GM12892 (cell line): ENCODE data around the gene SCP2. TPM values are rescaled to one million over a fixed set of nuclear protein-coding genes. Genes with fewer than 3 reads are reported as not detected.

ENCODE experiments used
- DNase-seq: peaks from one replicate; pipeline ENCODE4 v3.0.0; 2011; ENCODE audit not compliant: insufficient read length
- FAIRE-seq: peaks from 2 replicates; lab custom pipeline; 2011; peaks lifted over from hg19 to GRCh38; lab: Jason Lieb, UNC
- POLR2A ChIP-seq: IDR thresholded peaks from 2 replicates; pipeline ENCODE4 v1.6.1; 2011; ENCODE audit warnings: low read depth, low read length, control low read depth
- POLR2AphosphoS5 ChIP-seq: IDR thresholded peaks from 2 replicates; pipeline ENCODE4 v1.6.1; 2011; ENCODE audit warnings: low read depth, low read length, control low read depth
- TAF1 ChIP-seq: IDR thresholded peaks from 2 replicates; pipeline ENCODE4 v1.6.1; 2011; ENCODE audit warnings: low read depth, mild to moderate bottlenecking, control low read depth, low read length, borderline replicate concordance
- polyA plus RNA-seq: library from polyadenylated mRNA; unstranded; fragments of >200 nt; gene quantifications from one replicate; pipeline ENCODE4 v1.2.1, GENCODE V29; 2012; ENCODE audit warnings: missing spikeins, inconsistent platforms; ENCODE audit not compliant: missing spikeins

Gene SCP2, protein sequence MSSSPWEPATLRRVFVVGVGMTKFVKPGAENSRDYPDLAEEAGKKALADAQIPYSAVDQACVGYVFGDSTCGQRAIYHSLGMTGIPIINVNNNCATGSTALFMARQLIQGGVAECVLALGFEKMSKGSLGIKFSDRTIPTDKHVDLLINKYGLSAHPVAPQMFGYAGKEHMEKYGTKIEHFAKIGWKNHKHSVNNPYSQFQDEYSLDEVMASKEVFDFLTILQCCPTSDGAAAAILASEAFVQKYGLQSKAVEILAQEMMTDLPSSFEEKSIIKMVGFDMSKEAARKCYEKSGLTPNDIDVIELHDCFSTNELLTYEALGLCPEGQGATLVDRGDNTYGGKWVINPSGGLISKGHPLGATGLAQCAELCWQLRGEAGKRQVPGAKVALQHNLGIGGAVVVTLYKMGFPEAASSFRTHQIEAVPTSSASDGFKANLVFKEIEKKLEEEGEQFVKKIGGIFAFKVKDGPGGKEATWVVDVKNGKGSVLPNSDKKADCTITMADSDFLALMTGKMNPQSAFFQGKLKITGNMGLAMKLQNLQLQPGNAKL
- polyA plus RNA-seq = 87.9 TPM

DNA sequence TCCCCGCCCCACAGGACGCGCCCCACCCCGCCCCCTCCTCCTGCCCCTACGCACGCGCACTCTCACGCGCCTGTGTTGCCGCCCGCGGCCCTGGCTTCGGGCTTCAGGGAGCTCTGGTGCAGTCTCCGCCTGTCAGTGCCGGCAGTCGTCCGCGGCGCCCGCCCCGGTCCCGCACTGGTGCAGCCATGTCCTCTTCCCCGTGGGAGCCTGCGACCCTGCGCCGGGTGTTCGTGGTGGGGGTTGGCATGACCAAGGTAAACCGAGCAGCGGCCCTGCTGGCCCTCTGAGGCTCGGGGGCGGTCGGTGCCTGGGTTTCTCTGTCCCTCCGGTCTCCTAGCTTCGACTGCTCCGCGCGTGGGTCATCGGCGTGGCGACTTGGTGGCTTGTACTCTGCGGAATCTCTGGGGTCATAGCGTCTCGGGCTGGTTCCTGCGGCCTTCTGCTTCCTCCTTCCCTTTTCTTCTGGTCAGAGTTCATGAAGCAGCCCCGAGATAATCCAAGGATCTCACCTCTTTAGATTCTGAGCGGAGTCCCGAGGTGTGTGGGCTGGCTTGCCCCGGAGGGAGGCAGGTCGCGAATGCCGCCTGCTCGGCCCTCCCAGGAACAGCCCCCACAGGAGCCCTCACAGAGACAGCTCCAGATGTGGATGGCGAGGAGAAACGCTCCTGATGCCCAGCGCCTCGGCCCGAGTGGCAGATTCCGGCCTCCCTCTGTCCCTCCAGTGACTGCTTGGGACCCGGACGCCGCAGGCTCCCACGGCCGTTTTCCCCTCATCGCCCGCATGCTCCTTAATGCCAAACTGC lies at the start of gene SCP2:
Gene SCP2, plus strand, starts transcription at position 65 of the 803 bp plus-strand sequence. Its CDS starts 121 bp downstream, at position 186.
- FAIRE-seq (peak; percentile 61), DNase-seq (peak; percentile 75)
- peak; percentile 63; the same call in 1 of the 2 replicates for TF ChIP-seq POLR2A
- TF ChIP-seq TAF1 = no peak

DNA sequence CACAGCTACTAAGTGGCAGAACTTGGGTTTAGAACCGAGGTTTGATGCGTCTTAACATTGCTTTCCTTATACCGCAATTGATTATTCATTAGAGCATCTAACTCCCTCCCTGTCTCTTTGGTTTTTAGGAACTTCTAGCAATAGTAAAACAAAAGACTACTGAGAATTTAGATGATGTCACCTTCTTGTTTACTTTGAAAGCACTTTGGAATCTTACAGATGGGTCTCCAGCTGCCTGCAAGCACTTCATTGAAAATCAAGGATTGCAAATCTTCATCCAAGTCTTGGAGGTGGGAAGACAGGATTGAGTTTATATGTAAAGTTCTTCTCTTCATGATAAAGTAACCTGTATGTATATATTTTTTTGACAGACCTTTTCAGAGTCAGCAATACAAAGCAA lies 49.5 kb upstream of the SCP2 start:
- TF ChIP-seq POLR2AphosphoS5 = no peak
- TF ChIP-seq POLR2A = no peak
- TF ChIP-seq TAF1 = no peak
- FAIRE-seq (no peak), DNase-seq (no peak)

DNA sequence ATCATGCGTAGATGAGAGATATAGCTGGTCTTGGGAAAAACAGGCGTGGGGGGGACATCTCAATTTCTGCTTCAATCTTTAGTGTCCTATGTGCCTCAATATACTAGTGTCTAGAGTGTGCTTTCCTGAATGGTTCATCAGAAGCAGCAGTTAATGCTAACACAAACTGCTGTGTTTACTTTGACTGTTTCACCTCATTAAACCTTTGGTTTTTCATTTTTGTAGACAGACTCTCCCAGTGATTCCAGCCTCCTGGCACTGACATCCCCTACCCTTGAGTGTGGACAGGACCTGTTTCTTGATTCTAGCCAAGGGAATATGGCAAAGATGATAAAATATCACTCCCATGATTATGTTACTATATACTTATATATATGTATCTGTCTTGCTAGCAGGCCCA lies 46.9 kb upstream of the SCP2 start:
- no peak for DNase-seq
- TF ChIP-seq POLR2A (no peak), POLR2AphosphoS5 (no peak), TAF1 (no peak)
- FAIRE-seq = no peak

DNA sequence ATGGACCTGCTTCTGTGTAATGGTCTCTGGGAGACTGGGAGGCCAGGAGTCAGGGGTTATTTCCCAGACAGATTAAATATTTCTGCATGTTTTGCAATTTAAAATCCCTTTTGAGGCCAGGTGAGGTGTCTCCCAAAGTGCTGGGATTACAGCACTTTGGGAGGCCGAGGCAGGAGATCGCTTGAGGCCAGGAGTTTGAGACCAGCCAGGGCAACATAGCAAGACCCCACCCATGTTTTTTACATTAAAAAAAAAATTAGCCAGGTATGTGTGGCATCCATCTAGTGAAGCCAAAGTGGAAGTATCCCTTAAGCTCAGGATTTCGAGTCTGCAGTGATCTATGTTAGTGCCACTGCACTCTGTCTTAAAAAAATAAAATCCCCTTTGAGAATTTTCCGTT lies 39.6 kb upstream of the SCP2 start:
- FAIRE-seq = no peak
- DNase-seq = no peak
- TF ChIP-seq TAF1 (no peak), POLR2A (no peak), POLR2AphosphoS5 (no peak)

DNA sequence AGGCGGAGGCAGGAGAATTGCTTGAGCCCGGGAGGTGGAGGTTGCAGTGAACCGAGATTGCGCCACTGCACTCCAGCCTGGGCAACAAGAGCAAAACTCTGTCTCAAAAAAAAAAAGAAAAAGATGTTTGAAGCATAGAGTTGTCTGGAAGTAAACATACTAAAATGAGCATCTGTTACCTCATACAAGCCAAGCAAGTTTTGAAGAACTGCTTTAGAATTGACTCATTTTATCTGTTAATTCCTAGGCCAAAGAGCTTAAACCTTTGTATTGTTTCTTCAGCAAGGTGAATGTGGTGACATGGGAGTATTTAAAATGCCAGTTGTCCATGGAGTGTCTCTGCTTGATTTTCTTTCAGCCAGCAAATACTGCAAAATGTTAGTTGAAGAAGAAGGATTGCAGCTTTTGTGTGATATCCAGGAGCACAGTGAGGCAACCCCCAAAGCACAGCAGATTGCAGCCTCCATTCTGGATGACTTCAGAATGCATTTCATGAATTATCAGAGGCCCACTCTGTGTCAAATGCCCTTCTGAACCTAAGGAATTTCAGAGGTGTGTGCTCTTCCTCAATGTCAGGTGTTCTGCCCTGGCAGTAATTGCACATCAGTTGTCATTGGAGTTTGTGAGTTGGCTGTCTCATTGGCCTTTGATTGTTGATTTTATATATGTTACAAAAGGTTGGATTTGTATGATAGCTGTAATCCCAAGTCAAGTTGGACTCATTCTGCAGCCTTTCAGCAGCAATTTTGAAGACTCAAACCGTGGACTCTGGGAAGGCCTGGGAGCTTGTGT lies 34.5 kb upstream of the SCP2 start:
- TF ChIP-seq TAF1 (no peak), POLR2A (no peak), POLR2AphosphoS5 (no peak)
- DNase-seq (no peak), FAIRE-seq (no peak)

DNA sequence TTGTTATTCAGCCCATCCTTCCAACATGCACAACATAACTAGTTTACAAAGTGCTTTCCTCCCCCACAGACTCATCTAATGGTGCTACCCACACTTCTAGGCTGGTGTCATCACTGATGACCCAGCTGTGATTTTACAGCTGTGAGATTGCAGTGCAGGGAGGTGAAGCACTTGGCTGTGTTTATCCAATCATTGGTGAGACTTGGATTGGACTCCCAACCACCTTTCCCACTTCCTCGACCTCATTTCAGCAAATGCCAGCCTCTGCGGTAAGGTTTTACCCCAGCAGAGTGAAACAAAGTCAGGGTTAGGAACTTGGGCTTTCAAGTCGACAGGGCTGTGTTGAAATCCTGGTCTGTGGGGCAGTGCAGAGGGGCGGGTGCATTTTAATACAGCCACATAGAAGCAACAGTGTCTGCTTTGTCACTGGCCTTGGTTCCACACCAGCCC lies 27.6 kb upstream of the SCP2 start:
- TF ChIP-seq POLR2AphosphoS5 = no peak
- no peak for TF ChIP-seq POLR2A
- TF ChIP-seq TAF1 = no peak
- FAIRE-seq = no peak
- no peak for DNase-seq

DNA sequence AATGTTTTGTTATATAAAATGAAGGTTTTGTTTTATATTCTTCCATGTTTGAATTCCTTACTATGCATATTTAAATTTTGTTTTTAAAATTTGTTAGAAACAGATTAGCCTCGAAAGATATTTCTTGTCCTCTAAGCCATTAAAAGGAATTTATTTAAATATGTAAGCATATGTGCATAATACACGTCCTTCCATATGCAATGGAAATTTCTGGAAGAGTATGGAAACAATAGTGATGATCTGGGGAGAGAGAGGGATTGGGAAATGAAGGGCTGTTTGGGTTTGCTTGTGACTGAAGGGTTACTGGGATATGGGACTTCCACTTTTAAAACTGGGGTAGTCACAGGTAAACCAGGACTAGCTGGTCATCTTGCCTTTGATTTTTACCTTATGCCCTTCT lies 26.7 kb upstream of the SCP2 start:
- TF ChIP-seq TAF1 (no peak), POLR2AphosphoS5 (no peak)
- DNase-seq = no peak
- FAIRE-seq = no peak

DNA sequence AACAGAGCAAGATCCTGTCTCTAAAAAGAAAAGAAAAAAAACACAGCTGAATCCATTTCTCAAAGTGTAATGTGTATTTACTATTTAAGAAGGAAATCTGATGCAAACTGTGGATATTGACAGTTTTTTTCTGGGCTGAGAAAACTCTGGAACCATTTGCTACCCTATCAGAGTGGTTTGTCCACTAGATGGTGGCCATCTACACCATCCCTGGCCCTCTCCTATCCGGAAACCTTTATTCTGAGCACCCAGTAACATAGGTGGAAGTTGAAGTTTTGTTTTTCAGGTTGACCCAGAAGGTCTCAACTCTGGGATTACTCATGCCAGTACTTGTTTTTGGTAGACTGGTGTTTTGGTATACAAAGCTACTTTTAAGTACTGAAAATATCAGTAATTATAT lies 25.7 kb upstream of the SCP2 start:
- TF ChIP-seq POLR2AphosphoS5 (no peak), TAF1 (no peak), POLR2A (no peak)
- DNase-seq (no peak), FAIRE-seq (no peak)

DNA sequence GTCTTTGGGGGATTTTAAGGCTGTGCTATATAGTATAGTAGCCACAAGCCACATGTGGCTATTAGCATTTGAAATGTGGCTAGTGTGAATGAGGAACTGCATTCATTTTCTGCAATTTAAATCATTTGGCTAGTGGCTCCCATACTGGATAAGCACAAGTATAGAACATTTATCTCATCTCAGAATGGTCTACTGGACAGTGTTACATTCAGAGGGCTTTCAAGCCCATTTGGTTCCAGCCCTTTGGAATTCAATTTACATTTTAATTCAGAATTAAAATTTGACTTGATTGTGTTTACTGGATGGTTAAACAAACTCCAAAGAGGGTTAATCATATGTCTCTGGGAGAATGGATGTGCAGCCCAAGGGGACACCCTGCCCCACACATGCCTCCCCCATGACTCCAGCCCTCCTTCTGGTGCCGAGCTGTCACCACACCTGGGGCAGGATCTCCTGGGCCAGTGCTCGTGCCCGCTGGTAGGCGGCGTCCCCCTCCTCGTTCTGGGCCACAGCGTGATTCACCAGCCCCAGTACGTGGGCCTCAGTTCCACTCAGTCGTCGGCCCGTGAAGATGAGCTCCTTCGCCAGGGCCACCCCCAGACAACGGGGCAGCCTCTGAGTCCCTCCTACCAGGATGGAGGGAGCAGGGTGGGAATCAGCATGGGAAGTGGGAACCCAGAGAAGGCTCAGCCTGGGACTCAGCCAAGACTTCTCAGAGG lies 22.7 kb upstream of the SCP2 start:
- no peak for FAIRE-seq
- DNase-seq = no peak
- no peak for TF ChIP-seq TAF1
- TF ChIP-seq POLR2AphosphoS5 = no peak
- no peak for TF ChIP-seq POLR2A

DNA sequence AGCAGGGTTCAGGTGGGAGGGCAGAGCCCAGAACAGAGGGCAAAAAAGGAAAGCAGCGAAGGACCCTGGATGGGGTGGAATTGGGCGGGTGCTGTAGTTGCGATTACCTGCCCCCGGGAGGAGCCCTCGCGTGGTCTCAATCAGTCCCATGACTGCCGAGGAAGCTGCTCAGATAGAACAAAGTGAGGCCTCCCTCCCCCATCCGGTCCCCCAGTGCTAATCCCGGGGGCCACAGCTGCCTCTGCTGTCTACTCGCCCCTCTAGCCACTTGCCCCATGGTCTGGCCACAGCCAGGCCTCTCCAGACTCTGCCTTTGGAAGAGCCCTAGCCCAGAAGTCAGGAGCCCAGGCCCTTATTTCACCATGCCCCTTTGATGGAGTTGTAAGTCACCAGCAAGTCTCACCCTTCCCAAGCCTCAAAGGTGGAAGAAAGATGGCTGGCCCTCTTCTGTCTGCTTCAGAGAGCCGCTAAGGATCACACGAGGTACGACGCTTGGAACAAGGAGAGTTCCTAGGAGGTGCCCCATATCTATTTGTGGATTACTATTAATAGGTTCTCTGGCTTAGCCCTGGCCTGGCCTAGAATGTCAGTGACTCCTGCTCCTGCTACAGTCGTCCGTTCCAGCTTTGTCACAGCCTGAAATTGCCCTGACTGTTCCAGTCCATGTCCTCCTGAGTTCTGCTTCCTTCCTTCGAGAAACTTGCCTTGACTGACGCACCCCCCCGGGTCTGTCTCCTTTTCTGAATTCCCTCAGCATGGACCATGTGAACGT lies 22.0 kb upstream of the SCP2 start:
- peak; percentile 60 for DNase-seq
- FAIRE-seq = no peak
- no peak for TF ChIP-seq POLR2A
- no peak for TF ChIP-seq TAF1
- TF ChIP-seq POLR2AphosphoS5 = no peak
